ENCODE measurements around the gene ADCY6.

ADCY6 gene

GRCh38 chr12:48814262-48815125, 25.6 kb upstream of the ADCY6 start:
- TF ChIP-seq CTCF (IDR thresholded peaks at IDR 0.05), result peak; percentile 94
- H3K27me3 ChIP-seq, result peaks cover 63% of the 10 kb centered on the region
- H3K9me3 ChIP-seq, result no peaks in the 10 kb centered on the region
- H3K27ac ChIP-seq, result peak overlapping the region; percentile 55
- peaks cover 33% of the 10 kb centered on the region in 2 experiments for H3K4me1 ChIP-seq (ENCODE audit: control insufficient read depth in 1 of 2, insufficient read depth in 1 of 2, low read depth in 1 of 2, low read length in 1 of 2)
- H3K4me3 ChIP-seq (ENCODE audit: low read depth in 1 of 2, low read length in 1 of 2), result peak overlapping the region; percentile 69 to 92
- no peaks in the 10 kb centered on the region for H3K36me3 ChIP-seq

GRCh38 chr12:48813465-48814261, 24.8 kb upstream of the ADCY6 start:
- H3K27me3 ChIP-seq, result peaks cover 55% of the 10 kb centered on the region
- H3K9me3 ChIP-seq, result no peaks in the 10 kb centered on the region
- no peak overlapping the region for H3K27ac ChIP-seq
- H3K36me3 ChIP-seq, result no peaks in the 10 kb centered on the region
- no peak for TF ChIP-seq CTCF (IDR thresholded peaks at IDR 0.05)
- H3K4me1 ChIP-seq (ENCODE audit: control insufficient read depth in 1 of 2, insufficient read depth in 1 of 2, low read depth in 1 of 2, low read length in 1 of 2), result peaks cover 32 to 33% of the 10 kb centered on the region in 2 experiments
- H3K4me3 ChIP-seq (ENCODE audit: low read depth in 1 of 2, low read length in 1 of 2), result peak overlapping the region; percentile 69 to 92

DNA sequence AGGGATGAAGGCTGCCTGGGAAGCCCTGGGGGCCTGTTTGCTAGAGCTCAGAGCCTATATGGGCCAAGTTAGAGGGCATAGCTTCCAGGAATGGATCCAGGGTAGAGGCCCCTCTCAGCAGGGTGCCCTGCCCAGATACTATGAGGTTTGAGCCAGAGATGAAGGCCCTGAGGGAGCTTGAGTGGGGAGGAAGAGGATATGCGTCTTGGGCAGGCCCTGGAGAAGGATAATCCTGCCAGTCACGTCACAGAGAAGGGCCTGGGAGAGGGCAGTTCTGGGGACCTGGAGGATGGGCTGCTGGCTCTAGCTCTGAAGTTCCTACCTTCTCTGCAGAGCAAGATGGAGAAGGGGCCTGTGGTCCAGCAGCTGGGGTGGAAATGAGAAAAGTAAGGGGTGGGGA, 23.5 kb upstream of the ADCY6 start:
- TF ChIP-seq CTCF (IDR thresholded peaks at IDR 0.05), result no peak
- peaks cover 42% of the 10 kb centered on the region for H3K27me3 ChIP-seq
- no peak overlapping the region for H3K27ac ChIP-seq
- H3K36me3 ChIP-seq, result no peaks in the 10 kb centered on the region
- H3K4me1 ChIP-seq (ENCODE audit: control insufficient read depth in 1 of 2, insufficient read depth in 1 of 2, low read depth in 1 of 2, low read length in 1 of 2), result peaks cover 19 to 27% of the 10 kb centered on the region in 2 experiments
- no peak overlapping the region for H3K4me3 ChIP-seq (ENCODE audit: low read depth in 1 of 2, low read length in 1 of 2)
- no peaks in the 10 kb centered on the region for H3K9me3 ChIP-seq

DNA sequence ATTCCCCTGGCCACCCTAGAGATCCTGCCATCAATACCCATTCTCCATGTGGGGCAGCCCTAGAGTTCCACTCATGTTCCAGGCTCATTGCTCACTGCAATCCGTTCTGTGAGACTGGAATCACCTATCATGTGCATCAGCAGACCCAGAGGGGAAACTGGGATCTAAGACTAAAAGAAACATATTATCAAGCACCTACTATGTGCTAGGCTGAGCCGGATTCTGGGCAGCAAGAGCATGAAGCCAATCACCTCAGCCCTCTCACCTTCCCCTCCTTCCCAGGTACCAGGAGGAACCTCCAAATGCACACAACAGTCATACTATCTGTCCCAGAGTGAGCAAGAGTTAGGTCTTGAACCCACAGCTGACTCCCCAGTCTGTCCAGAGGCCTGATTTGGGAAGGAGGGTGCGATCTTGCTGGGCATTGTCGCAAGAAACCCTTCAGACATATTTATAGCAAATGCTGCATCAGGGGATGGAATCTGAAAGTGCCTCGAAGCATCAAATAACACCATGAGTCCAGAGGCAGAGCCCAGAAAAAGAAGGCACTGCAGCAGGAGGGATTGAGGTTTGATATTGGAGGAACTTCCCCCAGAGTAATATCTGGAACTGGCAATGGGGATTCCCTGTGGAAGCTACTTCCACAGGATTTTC, 22.7 kb upstream of the ADCY6 start:
- no peak for TF ChIP-seq CTCF (IDR thresholded peaks at IDR 0.05)
- Histone ChIP-seq H3K4me1 (ENCODE audit: control insufficient read depth in 1 of 2, insufficient read depth in 1 of 2, low read depth in 1 of 2, low read length in 1 of 2) (peaks cover 18 to 27% of the 10 kb centered on the region in 2 experiments), H3K27ac (no peak overlapping the region), H3K4me3 (ENCODE audit: low read depth in 1 of 2, low read length in 1 of 2) (no peak overlapping the region), H3K9me3 (no peaks in the 10 kb centered on the region), H3K27me3 (peaks cover 34% of the 10 kb centered on the region), H3K36me3 (no peaks in the 10 kb centered on the region)

- Histone ChIP-seq H3K36me3 (no peaks in the 10 kb centered on the region), H3K27ac (no peak overlapping the region), H3K9me3 (no peaks in the 10 kb centered on the region), H3K4me1 (ENCODE audit: control insufficient read depth in 1 of 2, insufficient read depth in 1 of 2, low read depth in 1 of 2, low read length in 1 of 2) (peaks cover 16 to 23% of the 10 kb centered on the region in 2 experiments), H3K27me3 (peaks cover 28% of the 10 kb centered on the region), H3K4me3 (ENCODE audit: low read depth in 1 of 2, low read length in 1 of 2) (no peak overlapping the region)
- TF ChIP-seq CTCF (IDR thresholded peaks at IDR 0.05), result no peak
Observed at GRCh38 chr12:48810903-48811431, 22.1 kb upstream of the ADCY6 start.

All from neutrophil (primary cell).